HepG2 (cell line): ENCODE results near the gene SCNM1. TPM values are rescaled to one million over a fixed set of nuclear protein-coding genes. Genes with fewer than 3 reads are reported as not detected.
A peak's percentile ranks its signal among the peaks of the same experiment; 100 is the strongest.

Source experiments
- ATAC-seq: fragments of 200-7000 bp; cut with Tn5 transposase; 3 replicates; pipeline ENCODE4 v1.9.1; 2020; ENCODE audit warnings: mild to moderate bottlenecking, moderate library complexity
- BruUV-seq: library from RNA; stranded (reverse); fragments of 400-500 nt; replicated peaks from 2 replicates; lab custom pipeline; 2021; lab: Mats Ljungman, UMichigan
- CTCF ChIA-PET: fragments of 300-600 bp; formaldehyde crosslinking; extraction: SDS; loops from one replicate; lab custom pipeline; 2021; ENCODE audit warnings: low total read pairs, inconsistent platforms, low intra/inter-chr PET ratio; lab: Yijun Ruan, JAX
- POLR2A ChIA-PET: fragments of 350-600 bp; sonication (Branson Sonifier 250); formaldehyde crosslinking; loops from one replicate; lab custom pipeline; 2020; ENCODE audit warnings: antibody characterized with exemption, inconsistent platforms; lab: Yijun Ruan, JAX
- DNase-seq: peaks from one replicate; pipeline ENCODE4 v3.0.0-alpha.2; 2015; ENCODE audit warnings: low spot score
- FAIRE-seq: peaks from 3 replicates; lab custom pipeline; 2011; peaks lifted over from hg19 to GRCh38; lab: Jason Lieb, UNC
- H2AFZ ChIP-seq: one replicate; pipeline ENCODE4 v1.6.1; 2011; ENCODE audit warnings: low read length, inconsistent platforms
- H3K27ac ChIP-seq: fragments of 300-600 bp; 3 replicates; pipeline ENCODE4 v1.8.0; 2011; ENCODE audit warnings: mixed run types, mild to moderate bottlenecking, mixed read lengths, low read length, inconsistent platforms; ENCODE audit not compliant: insufficient read depth; ENCODE audit errors: extremely low read length
- H3K27me3 ChIP-seq, 2 experiments: fragments of 200-600 bp in 1 of 2; 2 replicates in 1 of 2; 3 replicates in 1 of 2; pipeline versions ENCODE4 v1.6.0 to v1.8.0; 2011; ENCODE audit warnings: low read length in 2 of 2, mild to moderate bottlenecking in 2 of 2, moderate library complexity in 2 of 2, inconsistent platforms in 1 of 2; ENCODE audit not compliant: insufficient read depth in 2 of 2, control insufficient read depth in 1 of 2
- H3K36me3 ChIP-seq, 2 experiments: fragments of 200-600 bp in 1 of 2; replicated peaks in 1 of 2; 2 replicates in 1 of 2; 3 replicates in 1 of 2; pipeline versions ENCODE4 v1.5.1 to v1.8.0; 2011; ENCODE audit warnings: low read length in 2 of 2, inconsistent platforms in 1 of 2; ENCODE audit not compliant: insufficient read depth in 2 of 2, control insufficient read depth in 1 of 2
- H3K4me1 ChIP-seq: 2 replicates; pipeline ENCODE4 v1.5.1; 2012; ENCODE audit warnings: low read length, inconsistent platforms; ENCODE audit not compliant: insufficient read depth
- H3K4me2 ChIP-seq: 2 replicates; pipeline ENCODE4 v1.6.0; 2011; ENCODE audit warnings: low read depth, low read length, inconsistent platforms
- H3K4me3 ChIP-seq, 3 experiments: fragments of 200-600 bp in 1 of 3; sonication (generic), shearing (Covaris generic) in 1 of 3; replicated peaks in 1 of 3; 2 replicates each; pipeline ENCODE4 v1.5.1; 2011 to 2016; ENCODE audit warnings: low read length in 3 of 3, inconsistent platforms in 2 of 3, low read depth in 2 of 3, mild to moderate bottlenecking in 2 of 3, control low read depth in 1 of 3, mixed read lengths in 1 of 3; ENCODE audit not compliant: insufficient read depth in 1 of 3
- H3K79me2 ChIP-seq: one replicate; pipeline ENCODE4 v1.6.1; 2011; ENCODE audit warnings: low read length, inconsistent platforms; ENCODE audit not compliant: insufficient read depth
- H3K9ac ChIP-seq: 2 replicates; pipeline ENCODE4 v1.6.0; 2011; ENCODE audit warnings: mild to moderate bottlenecking, low read depth, low read length, inconsistent platforms; ENCODE audit not compliant: insufficient read depth
- H3K9me3 ChIP-seq: 2 replicates; pipeline ENCODE4 v1.5.1; 2012; ENCODE audit warnings: mild to moderate bottlenecking, low read length
- H4K20me1 ChIP-seq: 2 replicates; pipeline ENCODE4 v1.6.0; 2011; ENCODE audit warnings: inconsistent platforms, mild to moderate bottlenecking, low read length, moderate library complexity; ENCODE audit not compliant: insufficient read depth
- CHD4 ChIP-seq: fragments of 200-600 bp; sonication (generic); IDR thresholded peaks from 2 replicates; pipeline ENCODE4 v1.7.0; 2017; ENCODE audit warnings: mild to moderate bottlenecking, low read length, borderline replicate concordance
- KDM2A ChIP-seq: sonication (generic); formaldehyde crosslinking; IDR thresholded peaks from 2 replicates; pipeline ENCODE4 v1.4.0; 2020; ENCODE audit warnings: low read depth, missing genetic modification reagents, borderline replicate concordance
- PRDM15 ChIP-seq: sonication (generic); formaldehyde crosslinking; IDR thresholded peaks from 2 replicates; pipeline ENCODE4 v1.4.0; 2020; ENCODE audit warnings: missing genetic modification reagents
- RFX3 ChIP-seq: IDR thresholded peaks from 2 replicates; pipeline ENCODE4 v1.6.1; 2016; ENCODE audit warnings: missing biosample characterization, missing genetic modification reagents
- SIN3B ChIP-seq: fragments of 150-350 bp; IDR thresholded peaks from 2 replicates; pipeline ENCODE4 v1.6.1; 2014; ENCODE audit warnings: low read length
- ZBTB37 ChIP-seq: sonication (generic); formaldehyde crosslinking; IDR thresholded peaks from 2 replicates; pipeline ENCODE4 v1.4.0; 2020; ENCODE audit warnings: mild to moderate bottlenecking, missing genetic modification reagents
- ZBTB8A ChIP-seq: sonication (generic); formaldehyde crosslinking; IDR thresholded peaks from 2 replicates; pipeline ENCODE4 v1.4.0; 2020; ENCODE audit warnings: mild to moderate bottlenecking, low read depth, missing genetic modification reagents, borderline replicate concordance
- ZNF329 ChIP-seq: sonication (generic); formaldehyde crosslinking; IDR thresholded peaks from 2 replicates; pipeline ENCODE4 v1.9.0; 2021; ENCODE audit warnings: low read depth, mild to moderate bottlenecking, missing genetic modification reagents
- ZNF563 ChIP-seq: sonication (generic); formaldehyde crosslinking; IDR thresholded peaks from 2 replicates; pipeline ENCODE4 v1.8.0; 2022; ENCODE audit warnings: mild to moderate bottlenecking, moderate library complexity, missing genetic modification reagents
- ZNF629 ChIP-seq: sonication (generic); formaldehyde crosslinking; conservative IDR thresholded peaks from 2 replicates; pipeline ENCODE4 v1.5.0; 2020; ENCODE audit warnings: missing genetic modification reagents
- WGBS: methylation state at CpG from one replicate; pipeline ENCODE4 v1.1.6; 2017; ENCODE audit warnings: low lambda C conversion rate; 5-methylcytosine and 5-hydroxymethylcytosine counted together
- in situ Hi-C: cut with HindIII; loops from 2 replicates; pipeline ENCODE4 v1.10.0; 2017; ENCODE audit warnings: low pct_unique_long_range_greater_than_20kb; ENCODE audit not compliant: extremely low pct_ligation_motif_present
- intact Hi-C: fragments of 100-400 bp; cut with micrococcal nuclease; formaldehyde crosslinking; loops from one replicate; pipeline ENCODE4 v1.10.0; 2022; ENCODE audit not compliant: unreplicated experiment
- polyA plus RNA-seq, 8 experiments: library from polyadenylated mRNA; depleted of rRNA in 3 of 8; stranded (reverse) in 7 of 8; unstranded in 1 of 8; fragments of >200 nt; fragmentation: Illumina TruSeq in 4 of 8; extraction: Trizol in 4 of 8; gene quantifications; 2 replicates each; pipeline versions ENCODE4 v1.2.1 to v1.2.3, GENCODE V29; 2011 to 2016; ENCODE audit warnings: low read depth in 4 of 8, missing spikeins in 1 of 8, mixed read lengths in 1 of 8; ENCODE audit not compliant: insufficient read depth in 1 of 8
- total RNA-seq, 5 experiments: library from RNA; depleted of rRNA; stranded (reverse); fragments of >200 nt; fragmentation: Illumina TruSeq; extraction: Trizol; gene quantifications; 2 replicates each; pipeline ENCODE4 v1.2.3, GENCODE V29; 2016; ENCODE audit warnings: low read depth in 1 of 5

SCNM1 gene
- total and polyA plus RNA-seq, 2 of the 13 experiments (the other 11 are each of a cell fraction or from before 2014, with no cell fraction given), result 16.3 to 31.5 TPM

GRCh38 chr1:151193304-151193703 is 27.4 kb downstream of the SCNM1 start:
- Histone ChIP-seq H4K20me1 (no peaks in the 10 kb centered on the region), H3K4me3 (no peak overlapping the region), H3K4me1 (peaks cover 40% of the 10 kb centered on the region), H3K27me3 (no peaks in the 10 kb centered on the region), H2AFZ (no peak overlapping the region), H3K36me3 (no peaks in the 10 kb centered on the region), H3K9me3 (no peaks in the 10 kb centered on the region), H3K27ac (no peak overlapping the region), H3K9ac (no peak overlapping the region), H3K79me2 (peaks cover 14% of the 10 kb centered on the region), H3K4me2 (no peak overlapping the region)
- intact Hi-C loops, result no loop called here
- CTCF ChIA-PET, result no interaction called here
- DNase-seq, result no peak
- no peak for ATAC-seq
- WGBS, result 37% methylated on average over 6 of the region's 6 CpGs
- no TSS peak for BruUV-seq
- in situ Hi-C loops, result no loop called here
- TF ChIP-seq PRDM15 (CRISPR knock-in tag) (no peak), ZNF629 (CRISPR knock-in tag) (peak; percentile 73), CHD4 (0 out of 2 replicates have a peak, but pooled peaks have one; percentile 42)
- no peak for FAIRE-seq
- POLR2A ChIA-PET, result no interaction called here

GRCh38 chr1:151193856-151194255 is 27.9 kb downstream of the SCNM1 start:
- CTCF ChIA-PET, result no interaction called here
- no peaks in the 10 kb centered on the region for H3K36me3 ChIP-seq
- peaks cover 11% of the 10 kb centered on the region for H3K79me2 ChIP-seq
- in situ Hi-C loops, result no loop called here
- POLR2A ChIA-PET, result no interaction called here
- H4K20me1 ChIP-seq, result no peaks in the 10 kb centered on the region
- H3K27me3 ChIP-seq, result no peaks in the 10 kb centered on the region; a peak in 1 of 5 replicates
- FAIRE-seq (no peak), DNase-seq (no peak), ATAC-seq (no peak)
- H3K27ac ChIP-seq, result no peak overlapping the region
- intact Hi-C loops, result no loop called here
- H3K4me1 ChIP-seq, result peaks cover 36% of the 10 kb centered on the region
- no peak overlapping the region for H3K4me2 ChIP-seq
- no peaks in the 10 kb centered on the region for H3K9me3 ChIP-seq
- no peak overlapping the region for H2AFZ ChIP-seq
- WGBS, result 40% methylated on average over 1 of the region's 1 CpG
- H3K4me3 ChIP-seq, result no peak overlapping the region
- no TSS peak for BruUV-seq
- no peak overlapping the region for H3K9ac ChIP-seq
- TF ChIP-seq RFX3 (CRISPR knock-in tag) (no peak), ZBTB8A (CRISPR knock-in tag) (no peak), ZBTB37 (CRISPR knock-in tag) (no peak), ZNF563 (no peak), ZNF329 (CRISPR knock-in tag) (no peak), SIN3B (no peak), KDM2A (CRISPR knock-in tag) (no peak)
